AG09309 (cell line): Measurements from ENCODE around the gene PLCH2.
A peak's percentile ranks its signal among the peaks of the same experiment; 100 is the strongest.
"Not testable (repeated sequence)": the region's sequence is repeated elsewhere in the genome, so short reads cannot be mapped to it uniquely, and the experiment has no call there.

Experiments
- DNase-seq: peaks from one replicate; pipeline ENCODE4 v3.0.0-alpha.2; 2010; ENCODE audit warnings: low read depth
- H3K4me3 ChIP-seq: 2 replicates; pipeline ENCODE4 v1.5.1; 2011; ENCODE audit warnings: mild to moderate bottlenecking, low read depth, low read length, moderate library complexity; ENCODE audit not compliant: control insufficient read depth
- CTCF ChIP-seq: IDR thresholded peaks from 2 replicates; pipeline ENCODE4 v1.5.1; 2011; ENCODE audit warnings: mild to moderate bottlenecking, low read depth, low read length, inconsistent platforms; ENCODE audit not compliant: insufficient read depth, control insufficient read depth; ENCODE audit errors: missing control alignments

The PLCH2 gene

DNA sequence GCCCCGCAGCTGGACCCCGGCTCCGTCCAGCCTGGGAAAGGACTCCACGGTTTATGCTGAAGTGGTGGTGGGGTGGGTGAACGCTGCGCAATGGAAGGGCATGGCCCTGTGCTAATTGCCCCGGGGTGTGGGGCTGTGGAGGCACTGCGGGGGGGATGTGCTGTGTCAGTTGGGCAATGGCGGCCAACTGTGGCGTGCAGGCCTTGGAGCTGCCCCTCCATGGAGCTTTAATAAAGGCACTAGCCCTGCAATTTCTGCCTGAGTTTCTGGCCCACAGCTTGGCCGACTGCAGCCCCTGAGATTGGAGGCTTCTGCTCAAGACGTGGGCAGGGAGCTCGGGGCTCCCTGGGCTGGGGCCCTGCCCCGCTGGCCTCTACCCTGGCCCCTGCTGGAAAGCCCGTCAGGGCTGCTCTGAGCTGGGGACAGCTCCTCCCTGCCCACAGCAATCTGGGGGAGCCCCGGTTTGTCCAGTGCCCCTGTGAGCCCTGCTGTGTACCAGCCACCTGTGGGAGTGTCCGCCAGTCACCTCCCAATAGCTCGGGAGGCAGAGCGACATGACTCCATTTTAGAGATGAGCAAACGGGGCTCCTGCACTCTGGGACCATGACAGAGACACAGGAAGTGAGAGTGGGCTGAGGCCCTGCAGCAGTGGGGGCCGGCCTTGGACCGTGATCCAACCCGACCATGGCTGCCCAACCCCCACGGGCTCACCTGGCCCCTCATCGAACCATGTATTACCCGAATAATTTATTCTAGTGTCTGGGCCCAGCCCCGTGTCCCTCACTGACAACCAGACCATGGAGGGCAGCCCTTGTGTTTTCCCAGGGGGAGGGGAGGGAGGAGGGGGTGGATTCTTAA, 71.3 kb downstream of the PLCH2 start:
- DNase-seq = no peak
- TF ChIP-seq CTCF = no peak

GRCh38 chr1:2548068-2548589, 72.0 kb downstream of the PLCH2 start:
- H3K4me3 ChIP-seq = no peak overlapping the region
- DNase-seq = no peak
- TF ChIP-seq CTCF = peak; percentile 98

More for the DNA sequence above, 71.3 kb downstream of the PLCH2 start:
- peak overlapping the region; percentile 39 for H3K4me3 ChIP-seq

GRCh38 chr1:2549367-2550029, 73.4 kb downstream of the PLCH2 start:
- not testable (repeated sequence) for H3K4me3 ChIP-seq, DNase-seq

DNA sequence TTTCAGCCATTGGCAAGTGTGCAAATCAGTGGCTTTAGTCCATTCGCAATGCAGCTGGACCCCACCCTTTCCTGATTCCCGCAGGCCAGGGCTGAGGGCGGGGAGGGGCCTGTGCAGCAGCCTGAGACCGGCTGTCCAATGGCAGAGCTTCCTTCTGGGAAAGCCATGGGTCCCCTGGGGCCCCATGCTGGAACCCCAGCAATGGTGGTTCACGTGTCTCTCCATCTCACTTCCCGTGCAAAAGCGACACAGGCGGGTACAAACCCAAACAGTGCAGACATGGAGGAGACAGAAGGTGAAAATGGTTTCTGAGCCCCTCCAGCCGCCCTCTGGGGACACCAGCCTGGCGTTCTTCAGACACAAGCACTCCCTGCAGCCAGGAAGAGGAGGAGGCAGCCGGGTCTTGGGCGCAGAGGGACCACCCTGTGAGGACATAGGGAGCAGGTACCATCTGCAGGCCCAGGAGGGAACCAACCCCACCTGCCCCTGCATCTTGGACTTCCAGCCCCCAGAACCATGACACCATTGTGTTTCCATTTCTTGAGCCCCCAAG, 74.3 kb downstream of the PLCH2 start:
- H3K4me3 ChIP-seq, DNase-seq: not testable (repeated sequence)

- H3K4me3 ChIP-seq, DNase-seq: not testable (repeated sequence)
Observed at GRCh38 chr1:2551544-2551943, 75.5 kb downstream of the PLCH2 start.

- no peak for DNase-seq
- TF ChIP-seq CTCF = no peak
- no peak overlapping the region for H3K4me3 ChIP-seq
Observed at GRCh38 chr1:2552189-2552588, 76.1 kb downstream of the PLCH2 start.

DNA sequence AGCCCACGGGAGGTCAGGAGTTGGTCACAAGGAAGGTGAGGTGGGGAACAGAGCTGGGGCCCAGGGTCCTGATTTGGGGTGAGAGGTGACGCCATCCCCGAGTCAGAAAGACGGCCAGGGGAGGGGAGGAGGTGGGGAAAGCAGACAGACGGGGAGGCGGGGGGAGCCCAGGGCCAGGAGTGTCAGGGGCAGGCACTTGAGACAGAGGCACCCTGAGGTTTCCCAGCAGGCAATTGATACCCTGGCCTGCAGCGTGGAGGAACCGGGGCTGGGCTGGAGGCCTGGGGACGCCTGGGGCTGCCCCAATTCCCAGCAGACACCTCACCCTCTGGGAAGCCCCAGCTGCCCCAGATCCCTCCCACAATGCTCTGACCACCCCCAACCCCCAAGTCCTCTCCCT, 77.0 kb downstream of the PLCH2 start:
- not testable (repeated sequence) for DNase-seq, H3K4me3 ChIP-seq

DNA sequence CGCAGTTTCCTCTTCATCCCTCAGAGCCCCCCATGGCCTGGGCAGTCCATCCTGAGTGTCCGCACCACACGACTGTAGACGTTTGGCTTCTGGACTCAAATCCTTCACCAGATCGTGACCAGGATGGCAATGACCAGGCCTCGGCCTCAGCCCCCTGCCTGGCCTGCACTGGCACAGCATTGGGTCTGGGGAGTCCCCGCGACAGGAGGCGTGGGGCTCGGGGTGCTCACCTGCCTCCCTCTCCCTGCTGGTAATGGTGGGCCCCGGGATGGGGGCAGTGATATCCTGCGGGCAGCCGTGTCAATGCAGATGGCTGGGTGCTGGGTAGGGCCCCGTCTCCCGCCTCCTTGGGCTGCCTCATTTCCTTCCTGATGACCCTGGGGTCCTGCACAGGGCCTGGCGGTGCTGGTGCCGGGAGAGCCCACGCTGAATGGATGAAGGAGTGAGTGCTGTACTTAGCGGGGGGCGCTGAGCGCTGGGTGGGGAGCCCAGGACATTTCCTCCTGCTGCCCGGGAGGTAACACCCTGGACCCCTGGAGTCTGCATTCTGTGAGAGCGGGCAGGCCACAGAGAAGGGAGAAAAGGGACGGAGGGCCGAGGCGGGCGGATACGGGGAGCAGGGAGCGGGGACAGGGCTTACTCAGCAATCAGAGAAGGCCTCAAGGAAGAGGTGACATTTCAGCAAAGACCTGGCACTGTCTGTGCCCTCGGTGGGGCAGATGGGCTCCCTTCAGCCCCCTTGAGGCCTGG, 78.0 kb downstream of the PLCH2 start:
- no peak overlapping the region for H3K4me3 ChIP-seq
- TF ChIP-seq CTCF = no peak
- no peak for DNase-seq
